HEK293T (cell line): ENCODE results near the gene TMPRSS4.

Experiments used
- ARNT ChIP-seq: fragments of 450-650 bp; IDR thresholded peaks from 2 replicates; pipeline ENCODE4 v1.6.1; 2017; ENCODE audit warnings: mild to moderate bottlenecking
- BHLHE40 ChIP-seq: fragments of 450-650 bp; IDR thresholded peaks from 2 replicates; pipeline ENCODE4 v1.6.1; 2016; ENCODE audit warnings: mild to moderate bottlenecking, moderate library complexity, borderline replicate concordance
- ELF4 ChIP-seq: fragments of 450-650 bp; IDR thresholded peaks from 2 replicates; pipeline ENCODE4 v1.6.1; 2017; ENCODE audit warnings: antibody characterized with exemption
- FOXK2 ChIP-seq: fragments of 450-650 bp; IDR thresholded peaks from 2 replicates; pipeline ENCODE4 v1.6.1; 2016; ENCODE audit warnings: mild to moderate bottlenecking
- FOXM1 ChIP-seq: fragments of 450-650 bp; IDR thresholded peaks from 2 replicates; pipeline ENCODE4 v1.6.1; 2017; ENCODE audit warnings: mild to moderate bottlenecking, borderline replicate concordance
- LEF1 ChIP-seq: fragments of 450-650 bp; IDR thresholded peaks from 2 replicates; pipeline ENCODE4 v1.6.1; 2017; ENCODE audit warnings: mild to moderate bottlenecking, borderline replicate concordance
- NFRKB ChIP-seq: fragments of 450-650 bp; IDR thresholded peaks from 2 replicates; pipeline ENCODE4 v1.6.1; 2016; ENCODE audit warnings: mild to moderate bottlenecking, moderate library complexity
- SP1 ChIP-seq: fragments of 450-650 bp; IDR thresholded peaks from 2 replicates; pipeline ENCODE4 v1.6.1; 2017
- SUZ12 ChIP-seq: fragments of 450-650 bp; IDR thresholded peaks from 2 replicates; pipeline ENCODE4 v1.6.1; 2016; ENCODE audit warnings: mild to moderate bottlenecking
- TARDBP ChIP-seq: fragments of 450-650 bp; IDR thresholded peaks from 2 replicates; pipeline ENCODE4 v1.6.1; 2016
- TF ChIP-seq, protein P1 (sequence below): fragments of 450-650 bp; IDR thresholded peaks from 2 replicates; pipeline ENCODE4 v1.6.1; 2016

DNA sequence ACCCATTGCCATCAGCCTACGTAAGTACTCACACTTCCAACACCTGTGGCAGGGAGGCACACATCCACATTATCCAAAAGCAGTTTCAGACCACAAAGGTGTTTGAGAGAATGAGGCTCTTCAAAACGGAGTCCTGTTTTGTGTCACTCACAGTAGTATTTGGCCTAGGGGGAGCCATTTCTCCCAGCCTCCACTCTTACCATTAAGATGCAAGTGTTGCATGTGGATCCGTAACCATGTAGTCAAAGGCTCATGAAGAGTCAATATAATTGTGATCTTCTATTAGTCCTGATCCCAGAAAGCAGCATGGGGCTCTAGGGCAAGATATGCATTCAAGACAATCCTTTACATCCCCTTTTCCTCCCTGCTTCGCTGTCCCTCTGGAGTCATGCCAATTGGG lies 49.2 kb upstream of the TMPRSS4 start:
- TF ChIP-seq TARDBP, result no peak
- no peak for TF ChIP-seq BHLHE40
- TF ChIP-seq FOXM1, result no peak
- no peak for TF ChIP-seq LEF1
- TF ChIP-seq SUZ12, result no peak
- TF ChIP-seq, protein P1, sequence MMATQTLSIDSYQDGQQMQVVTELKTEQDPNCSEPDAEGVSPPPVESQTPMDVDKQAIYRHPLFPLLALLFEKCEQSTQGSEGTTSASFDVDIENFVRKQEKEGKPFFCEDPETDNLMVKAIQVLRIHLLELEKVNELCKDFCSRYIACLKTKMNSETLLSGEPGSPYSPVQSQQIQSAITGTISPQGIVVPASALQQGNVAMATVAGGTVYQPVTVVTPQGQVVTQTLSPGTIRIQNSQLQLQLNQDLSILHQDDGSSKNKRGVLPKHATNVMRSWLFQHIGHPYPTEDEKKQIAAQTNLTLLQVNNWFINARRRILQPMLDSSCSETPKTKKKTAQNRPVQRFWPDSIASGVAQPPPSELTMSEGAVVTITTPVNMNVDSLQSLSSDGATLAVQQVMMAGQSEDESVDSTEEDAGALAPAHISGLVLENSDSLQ, result no peak
- TF ChIP-seq ELF4, result no peak
- no peak for TF ChIP-seq SP1
- TF ChIP-seq NFRKB, result no peak
- TF ChIP-seq ARNT, result no peak
- TF ChIP-seq FOXK2, result no peak
